Loucy (cell line): ENCODE results near the gene ANXA5.

Experiments used
- H2AFZ ChIP-seq: fragments of 200-600 bp; sonication (generic); 2 replicates; pipeline ENCODE4 v1.6.0; 2016; ENCODE audit warnings: antibody characterized with exemption, mild to moderate bottlenecking, low read length, moderate library complexity
- H3F3A ChIP-seq: fragments of 200-600 bp; 2 replicates; pipeline ENCODE4 v1.6.0; 2016; ENCODE audit warnings: antibody characterized with exemption, low read depth, mild to moderate bottlenecking
- H3K27me3 ChIP-seq: fragments of 200-600 bp; sonication (generic); 2 replicates; pipeline ENCODE4 v1.6.1; 2014; ENCODE audit warnings: low read length, mild to moderate bottlenecking; ENCODE audit not compliant: insufficient read depth, poor library complexity, severe bottlenecking
- H3K36me3 ChIP-seq: fragments of 200-600 bp; sonication (generic); 2 replicates; pipeline ENCODE4 v1.6.1; 2016; ENCODE audit warnings: low read length; ENCODE audit not compliant: insufficient read depth
- H3K4me1 ChIP-seq: fragments of 200-600 bp; sonication (generic); 2 replicates; pipeline ENCODE4 v1.5.1; 2014; ENCODE audit warnings: low read length, mild to moderate bottlenecking; ENCODE audit not compliant: insufficient read depth, poor library complexity, severe bottlenecking
- H3K4me2 ChIP-seq: fragments of 200-600 bp; sonication (generic); 2 replicates; pipeline ENCODE4 v1.6.0; 2014; ENCODE audit warnings: antibody characterized with exemption, low read length, low read depth, mild to moderate bottlenecking; ENCODE audit not compliant: poor library complexity, severe bottlenecking
- H3K4me3 ChIP-seq: fragments of 200-600 bp; sonication (generic); 2 replicates; pipeline ENCODE4 v1.5.1; 2014; ENCODE audit warnings: low read length, mild to moderate bottlenecking, mixed read lengths; ENCODE audit not compliant: poor library complexity, severe bottlenecking
- H3K79me2 ChIP-seq: fragments of 200-600 bp; sonication (generic); 2 replicates; pipeline ENCODE4 v1.6.1; 2014; ENCODE audit warnings: low read length; ENCODE audit not compliant: insufficient read depth
- H3K9ac ChIP-seq: fragments of 200-600 bp; sonication (generic); 2 replicates; pipeline ENCODE4 v1.6.0; 2014; ENCODE audit warnings: mild to moderate bottlenecking, low read depth, low read length, moderate library complexity; ENCODE audit not compliant: poor library complexity, severe bottlenecking
- H3K9me2 ChIP-seq: fragments of 200-600 bp; sonication (generic); replicated peaks from 2 replicates; pipeline ENCODE4 v1.6.1; 2016; ENCODE audit warnings: low read depth, low read length, mixed read lengths
- H3K9me3 ChIP-seq: fragments of 200-600 bp; sonication (generic); 2 replicates; pipeline ENCODE4 v1.6.1; 2014; ENCODE audit warnings: mild to moderate bottlenecking, antibody characterized with exemption, low read length, low read depth; ENCODE audit not compliant: insufficient read depth
- H4K20me1 ChIP-seq: fragments of 200-600 bp; sonication (generic); 2 replicates; pipeline ENCODE4 v1.6.0; 2014; ENCODE audit warnings: antibody characterized with exemption, low read length, mild to moderate bottlenecking; ENCODE audit not compliant: insufficient read depth, poor library complexity, severe bottlenecking
- EZH2phosphoT487 ChIP-seq: fragments of 200-600 bp; IDR thresholded peaks from 2 replicates; pipeline ENCODE4 v1.6.1; 2018; ENCODE audit warnings: antibody characterized with exemption, mild to moderate bottlenecking, moderate library complexity, borderline replicate concordance
- TF ChIP-seq, protein P1 (sequence below): fragments of 200-600 bp; sonication (generic); conservative IDR thresholded peaks from 2 replicates; pipeline ENCODE4 v1.5.1; 2014; ENCODE audit warnings: mild to moderate bottlenecking, antibody characterized with exemption, low read length

The ANXA5 gene

DNA sequence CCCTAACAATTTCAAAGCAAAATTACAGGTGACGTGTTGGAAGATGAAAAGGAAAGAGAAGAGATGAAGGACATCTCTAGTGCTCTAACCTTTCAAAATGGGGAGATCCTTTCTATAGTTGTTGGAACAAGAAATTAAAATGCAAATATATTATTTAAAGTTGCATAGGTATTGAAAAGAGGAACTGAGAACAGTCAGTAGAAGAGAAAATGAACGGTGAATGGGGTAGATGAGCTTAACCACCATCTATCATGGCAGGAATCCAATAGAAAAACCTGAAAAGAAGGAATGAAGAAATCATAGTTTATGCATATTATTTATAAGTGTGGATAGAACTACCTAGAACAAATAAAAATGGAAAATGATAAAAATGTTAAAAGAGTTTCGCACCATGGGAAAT lies 42.0 kb downstream of the ANXA5 start:
- Histone ChIP-seq H2AFZ (no peak overlapping the region), H3K4me1 (no peaks in the 10 kb centered on the region), H3K4me2 (no peak overlapping the region), H3K27me3 (no peaks in the 10 kb centered on the region), H3K79me2 (no peaks in the 10 kb centered on the region), H3K4me3 (no peak overlapping the region), H4K20me1 (no peaks in the 10 kb centered on the region), H3K9ac (no peak overlapping the region), H3K9me3 (no peaks in the 10 kb centered on the region), H3K9me2 (no peaks in the 10 kb centered on the region), H3F3A (no peaks in the 10 kb centered on the region), H3K36me3 (no peaks in the 10 kb centered on the region)
- no peak for TF ChIP-seq EZH2phosphoT487
- TF ChIP-seq, protein P1, sequence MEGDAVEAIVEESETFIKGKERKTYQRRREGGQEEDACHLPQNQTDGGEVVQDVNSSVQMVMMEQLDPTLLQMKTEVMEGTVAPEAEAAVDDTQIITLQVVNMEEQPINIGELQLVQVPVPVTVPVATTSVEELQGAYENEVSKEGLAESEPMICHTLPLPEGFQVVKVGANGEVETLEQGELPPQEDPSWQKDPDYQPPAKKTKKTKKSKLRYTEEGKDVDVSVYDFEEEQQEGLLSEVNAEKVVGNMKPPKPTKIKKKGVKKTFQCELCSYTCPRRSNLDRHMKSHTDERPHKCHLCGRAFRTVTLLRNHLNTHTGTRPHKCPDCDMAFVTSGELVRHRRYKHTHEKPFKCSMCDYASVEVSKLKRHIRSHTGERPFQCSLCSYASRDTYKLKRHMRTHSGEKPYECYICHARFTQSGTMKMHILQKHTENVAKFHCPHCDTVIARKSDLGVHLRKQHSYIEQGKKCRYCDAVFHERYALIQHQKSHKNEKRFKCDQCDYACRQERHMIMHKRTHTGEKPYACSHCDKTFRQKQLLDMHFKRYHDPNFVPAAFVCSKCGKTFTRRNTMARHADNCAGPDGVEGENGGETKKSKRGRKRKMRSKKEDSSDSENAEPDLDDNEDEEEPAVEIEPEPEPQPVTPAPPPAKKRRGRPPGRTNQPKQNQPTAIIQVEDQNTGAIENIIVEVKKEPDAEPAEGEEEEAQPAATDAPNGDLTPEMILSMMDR: no peak

DNA sequence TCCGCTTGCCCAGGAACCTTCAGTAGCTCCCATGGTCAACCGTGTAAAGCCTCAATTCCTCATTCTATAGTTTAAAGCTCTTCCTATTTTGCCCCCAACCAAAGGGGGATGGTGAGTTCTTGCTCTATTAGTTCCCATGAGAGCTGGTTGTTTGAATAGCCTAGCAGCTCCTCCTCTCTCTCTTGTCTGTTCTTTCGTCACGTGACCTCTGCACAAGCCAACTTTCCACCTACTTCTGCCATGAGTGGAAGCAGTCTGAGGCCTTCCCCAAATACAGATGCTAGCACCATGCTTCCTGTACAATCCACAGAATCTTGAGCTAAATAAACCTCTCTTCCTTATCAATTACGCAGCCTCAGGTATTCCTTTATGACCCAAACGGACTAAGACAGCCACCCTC lies 42.8 kb downstream of the ANXA5 start:
- Histone ChIP-seq H3F3A (no peaks in the 10 kb centered on the region), H2AFZ (no peak overlapping the region), H3K9me3 (no peaks in the 10 kb centered on the region), H3K36me3 (no peaks in the 10 kb centered on the region), H3K27me3 (no peaks in the 10 kb centered on the region), H3K4me1 (no peaks in the 10 kb centered on the region), H3K9ac (no peak overlapping the region), H3K4me3 (no peak overlapping the region), H3K4me2 (no peak overlapping the region), H3K9me2 (no peaks in the 10 kb centered on the region), H4K20me1 (no peaks in the 10 kb centered on the region), H3K79me2 (no peaks in the 10 kb centered on the region)
- TF ChIP-seq, protein P1: no peak
- TF ChIP-seq EZH2phosphoT487: no peak

DNA sequence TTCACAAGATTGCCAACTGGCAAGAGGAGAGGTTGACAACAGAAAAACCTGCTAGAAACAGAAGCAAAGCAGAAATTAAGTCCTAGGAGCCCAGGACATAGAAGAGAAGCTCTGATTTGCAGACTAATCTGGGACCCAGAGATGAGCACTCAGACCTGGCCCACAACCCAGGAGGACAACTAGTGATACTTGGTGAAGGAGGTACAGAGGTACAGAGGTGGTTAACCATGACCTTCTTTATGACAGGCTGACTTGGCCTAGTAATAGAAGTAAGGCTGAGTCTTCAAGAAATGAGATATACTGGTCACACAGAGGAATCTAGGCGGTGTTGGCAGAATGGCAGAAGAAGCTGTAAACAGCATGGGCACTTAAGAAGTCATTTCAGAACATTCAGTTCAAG lies 43.6 kb downstream of the ANXA5 start:
- H3K9me3 ChIP-seq: no peaks in the 10 kb centered on the region
- TF ChIP-seq, protein P1: no peak
- TF ChIP-seq EZH2phosphoT487: no peak
- no peaks in the 10 kb centered on the region for H3F3A ChIP-seq
- no peaks in the 10 kb centered on the region for H3K27me3 ChIP-seq
- no peaks in the 10 kb centered on the region for H3K36me3 ChIP-seq
- no peaks in the 10 kb centered on the region for H3K9me2 ChIP-seq
- H3K9ac ChIP-seq: no peak overlapping the region
- no peak overlapping the region for H3K4me2 ChIP-seq
- no peaks in the 10 kb centered on the region for H3K79me2 ChIP-seq
- H3K4me3 ChIP-seq: no peak overlapping the region
- H4K20me1 ChIP-seq: no peaks in the 10 kb centered on the region
- no peak overlapping the region for H2AFZ ChIP-seq
- no peaks in the 10 kb centered on the region for H3K4me1 ChIP-seq
